HepG2 (cell line): Measurements from ENCODE around the gene TLR9. TPM values are rescaled to one million over a fixed set of nuclear protein-coding genes. Genes with fewer than 3 reads are reported as not detected.

Experiments
- CC2D1A ChIP-seq: sonication (generic); formaldehyde crosslinking; IDR thresholded peaks from 2 replicates; pipeline ENCODE4 v1.8.1; 2023; ENCODE audit warnings: mild to moderate bottlenecking, missing genetic modification reagents
- DNMT1 ChIP-seq: sonication (generic); formaldehyde crosslinking; IDR thresholded peaks from 2 replicates; pipeline ENCODE4 v1.5.1; 2020; ENCODE audit warnings: mild to moderate bottlenecking, missing genetic modification reagents
- FLYWCH1 ChIP-seq: sonication (generic); formaldehyde crosslinking; IDR thresholded peaks from 2 replicates; pipeline ENCODE4 v1.8.1; 2023; ENCODE audit warnings: mild to moderate bottlenecking, missing genetic modification reagents
- HIVEP1 ChIP-seq: sonication (generic); formaldehyde crosslinking; IDR thresholded peaks from 2 replicates; pipeline ENCODE4 v1.4.0; 2020; ENCODE audit warnings: mild to moderate bottlenecking, missing genetic modification reagents
- KDM2A ChIP-seq: sonication (generic); formaldehyde crosslinking; IDR thresholded peaks from 2 replicates; pipeline ENCODE4 v1.4.0; 2020; ENCODE audit warnings: low read depth, missing genetic modification reagents, borderline replicate concordance
- KLF13 ChIP-seq: sonication (generic); formaldehyde crosslinking; IDR thresholded peaks from 2 replicates; pipeline ENCODE4 v1.4.0; 2020; ENCODE audit warnings: mild to moderate bottlenecking, missing genetic modification reagents
- NFIC ChIP-seq: IDR thresholded peaks from 2 replicates; pipeline ENCODE4 v1.6.1; 2012; ENCODE audit warnings: mild to moderate bottlenecking, low read length, inconsistent platforms
- NR2F2 ChIP-seq: IDR thresholded peaks from 2 replicates; pipeline ENCODE4 v1.6.1; 2012; ENCODE audit warnings: low read depth, inconsistent platforms, borderline replicate concordance
- NR2F6 ChIP-seq, 2 experiments: IDR thresholded peaks; 2 replicates each; pipeline ENCODE4 v1.6.1; 2016; ENCODE audit warnings: antibody characterized with exemption in 1 of 2, mild to moderate bottlenecking in 1 of 2
- SSRP1 ChIP-seq: IDR thresholded peaks from 2 replicates; pipeline ENCODE4 v1.6.1; 2016; ENCODE audit warnings: control low read depth
- TRIM24 ChIP-seq: sonication (generic); formaldehyde crosslinking; IDR thresholded peaks from 2 replicates; pipeline ENCODE4 v1.8.0; 2022; ENCODE audit warnings: mild to moderate bottlenecking, missing genetic modification reagents
- XRCC5 ChIP-seq: fragments of 200-400 bp; formaldehyde crosslinking; optimal IDR thresholded peaks from 2 replicates; pipeline ENCODE3; 2017; ENCODE audit warnings: mild to moderate bottlenecking, low read length
- ZNF138 ChIP-seq: sonication (generic); formaldehyde crosslinking; IDR thresholded peaks from 2 replicates; pipeline ENCODE4 v1.5.0; 2020; ENCODE audit warnings: mild to moderate bottlenecking, low read depth, missing genetic modification reagents
- ZNF430 ChIP-seq: sonication (generic); formaldehyde crosslinking; IDR thresholded peaks from 2 replicates; pipeline ENCODE4 v1.9.0; 2021; ENCODE audit warnings: mild to moderate bottlenecking, missing genetic modification reagents
- ZNF563 ChIP-seq: sonication (generic); formaldehyde crosslinking; IDR thresholded peaks from 2 replicates; pipeline ENCODE4 v1.8.0; 2022; ENCODE audit warnings: mild to moderate bottlenecking, moderate library complexity, missing genetic modification reagents
- ZNF709 ChIP-seq: sonication (generic); formaldehyde crosslinking; IDR thresholded peaks from 2 replicates; pipeline ENCODE4 v1.5.0; 2020; ENCODE audit warnings: mild to moderate bottlenecking, missing genetic modification reagents
- ZNF773 ChIP-seq: sonication (generic); formaldehyde crosslinking; IDR thresholded peaks from 2 replicates; pipeline ENCODE4 v1.4.0; 2020; ENCODE audit warnings: missing genetic modification reagents, borderline replicate concordance
- ZNF792 ChIP-seq: IDR thresholded peaks from 2 replicates; pipeline ENCODE4 v1.6.1; 2016
- ZSCAN30 ChIP-seq: sonication (generic); formaldehyde crosslinking; IDR thresholded peaks from 2 replicates; pipeline ENCODE4 v1.5.0; 2020; ENCODE audit warnings: mild to moderate bottlenecking, missing genetic modification reagents
- polyA plus RNA-seq, 8 experiments: library from polyadenylated mRNA; depleted of rRNA in 3 of 8; stranded (reverse) in 7 of 8; unstranded in 1 of 8; fragments of >200 nt; fragmentation: Illumina TruSeq in 4 of 8; extraction: Trizol in 4 of 8; gene quantifications; 2 replicates each; pipeline versions ENCODE4 v1.2.1 to v1.2.3, GENCODE V29; 2011 to 2016; ENCODE audit warnings: low read depth in 4 of 8, missing spikeins in 1 of 8, mixed read lengths in 1 of 8; ENCODE audit not compliant: insufficient read depth in 1 of 8
- total RNA-seq, 5 experiments: library from RNA; depleted of rRNA; stranded (reverse); fragments of >200 nt; fragmentation: Illumina TruSeq; extraction: Trizol; gene quantifications; 2 replicates each; pipeline ENCODE4 v1.2.3, GENCODE V29; 2016; ENCODE audit warnings: low read depth in 1 of 5
- TF ChIP-seq, protein P1 (sequence below): sonication (generic); formaldehyde crosslinking; IDR thresholded peaks from 2 replicates; pipeline ENCODE4 v1.5.0; 2020; ENCODE audit warnings: missing genetic modification reagents
- TF ChIP-seq, protein P2 (sequence below): IDR thresholded peaks from 2 replicates; pipeline ENCODE4 v1.6.1; 2016; ENCODE audit warnings: control low read depth
- TF ChIP-seq, protein P3 (sequence below), 2 experiments: sonication (generic) in 1 of 2; formaldehyde crosslinking in 1 of 2; IDR thresholded peaks; 2 replicates each; pipeline versions ENCODE4 v1.4.0 to v1.6.1; 2016 to 2020; ENCODE audit warnings: borderline replicate concordance in 1 of 2, low read depth in 1 of 2, mild to moderate bottlenecking in 1 of 2, missing genetic modification reagents in 1 of 2
- TF ChIP-seq, protein P4 (sequence below): IDR thresholded peaks from 2 replicates; pipeline ENCODE4 v1.6.1; 2016; ENCODE audit warnings: low read depth, borderline replicate concordance
- TF ChIP-seq, protein P5 (sequence below): IDR thresholded peaks from 2 replicates; pipeline ENCODE4 v1.6.1; 2018; ENCODE audit warnings: missing genetic modification reagents

Gene TLR9
- total and polyA plus RNA-seq, 2 of the 13 experiments (the other 11 are each of a cell fraction or from before 2014, with no cell fraction given), result not detected

DNA sequence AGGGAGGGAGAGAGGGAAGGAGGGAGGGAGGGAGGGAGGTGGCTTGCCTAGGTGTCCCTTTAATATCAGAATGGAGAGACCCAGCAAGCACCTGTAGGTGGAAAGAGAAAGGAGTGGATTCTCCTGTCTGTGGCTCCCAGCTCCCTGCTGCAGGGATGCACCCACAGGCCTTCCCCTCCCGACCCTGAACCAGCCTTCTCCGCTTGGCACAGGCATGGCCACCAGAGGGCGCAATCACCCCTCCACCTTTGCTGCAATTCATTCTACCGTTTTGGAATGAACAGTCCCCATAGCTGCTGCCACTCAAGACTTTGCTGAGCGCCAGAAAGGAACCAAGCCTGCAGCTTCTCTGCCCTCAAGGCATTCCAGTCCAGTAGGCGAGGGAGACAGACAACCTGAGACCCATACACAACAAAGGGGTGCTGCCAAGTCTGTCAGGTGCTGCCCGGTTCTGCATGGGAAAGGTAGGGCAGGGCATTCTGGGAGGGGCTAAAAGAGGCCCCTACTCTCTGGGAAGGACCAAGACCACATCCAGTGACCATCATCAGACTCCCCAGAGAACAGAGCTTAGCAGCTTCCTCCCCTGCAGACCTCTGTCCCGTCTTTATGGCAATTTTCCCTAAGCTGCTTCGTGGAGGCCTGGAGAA, 4.9 kb downstream of the TLR9 start (continued):
- no peak for TF ChIP-seq FLYWCH1 (CRISPR knock-in tag)
- TF ChIP-seq CC2D1A (CRISPR knock-in tag), result no peak
- no peak for TF ChIP-seq NR2F6 (IDR thresholded peaks at IDR 0.05)
- TF ChIP-seq NR2F6 (CRISPR knock-in tag; IDR thresholded peaks at IDR 0.05), result peak; percentile 27; the same call in 1 of the 2 replicates
- TF ChIP-seq ZNF773 (CRISPR knock-in tag), result no peak
- peak; percentile 71 for TF ChIP-seq XRCC5
- TF ChIP-seq, protein P1, sequence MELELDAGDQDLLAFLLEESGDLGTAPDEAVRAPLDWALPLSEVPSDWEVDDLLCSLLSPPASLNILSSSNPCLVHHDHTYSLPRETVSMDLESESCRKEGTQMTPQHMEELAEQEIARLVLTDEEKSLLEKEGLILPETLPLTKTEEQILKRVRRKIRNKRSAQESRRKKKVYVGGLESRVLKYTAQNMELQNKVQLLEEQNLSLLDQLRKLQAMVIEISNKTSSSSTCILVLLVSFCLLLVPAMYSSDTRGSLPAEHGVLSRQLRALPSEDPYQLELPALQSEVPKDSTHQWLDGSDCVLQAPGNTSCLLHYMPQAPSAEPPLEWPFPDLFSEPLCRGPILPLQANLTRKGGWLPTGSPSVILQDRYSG, result no peak
- no peak for TF ChIP-seq ZSCAN30 (CRISPR knock-in tag)
- TF ChIP-seq, protein P2, sequence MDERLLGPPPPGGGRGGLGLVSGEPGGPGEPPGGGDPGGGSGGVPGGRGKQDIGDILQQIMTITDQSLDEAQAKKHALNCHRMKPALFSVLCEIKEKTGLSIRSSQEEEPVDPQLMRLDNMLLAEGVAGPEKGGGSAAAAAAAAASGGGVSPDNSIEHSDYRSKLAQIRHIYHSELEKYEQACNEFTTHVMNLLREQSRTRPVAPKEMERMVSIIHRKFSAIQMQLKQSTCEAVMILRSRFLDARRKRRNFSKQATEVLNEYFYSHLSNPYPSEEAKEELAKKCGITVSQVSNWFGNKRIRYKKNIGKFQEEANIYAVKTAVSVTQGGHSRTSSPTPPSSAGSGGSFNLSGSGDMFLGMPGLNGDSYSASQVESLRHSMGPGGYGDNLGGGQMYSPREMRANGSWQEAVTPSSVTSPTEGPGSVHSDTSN (CRISPR knock-in tag), result peak; percentile 50; the same call in 1 of the 2 replicates
- no peak for TF ChIP-seq DNMT1 (CRISPR knock-in tag)
- no peak for TF ChIP-seq SSRP1 (CRISPR knock-in tag)
- TF ChIP-seq ZNF138 (CRISPR knock-in tag), result no peak
- TF ChIP-seq, protein P3, sequence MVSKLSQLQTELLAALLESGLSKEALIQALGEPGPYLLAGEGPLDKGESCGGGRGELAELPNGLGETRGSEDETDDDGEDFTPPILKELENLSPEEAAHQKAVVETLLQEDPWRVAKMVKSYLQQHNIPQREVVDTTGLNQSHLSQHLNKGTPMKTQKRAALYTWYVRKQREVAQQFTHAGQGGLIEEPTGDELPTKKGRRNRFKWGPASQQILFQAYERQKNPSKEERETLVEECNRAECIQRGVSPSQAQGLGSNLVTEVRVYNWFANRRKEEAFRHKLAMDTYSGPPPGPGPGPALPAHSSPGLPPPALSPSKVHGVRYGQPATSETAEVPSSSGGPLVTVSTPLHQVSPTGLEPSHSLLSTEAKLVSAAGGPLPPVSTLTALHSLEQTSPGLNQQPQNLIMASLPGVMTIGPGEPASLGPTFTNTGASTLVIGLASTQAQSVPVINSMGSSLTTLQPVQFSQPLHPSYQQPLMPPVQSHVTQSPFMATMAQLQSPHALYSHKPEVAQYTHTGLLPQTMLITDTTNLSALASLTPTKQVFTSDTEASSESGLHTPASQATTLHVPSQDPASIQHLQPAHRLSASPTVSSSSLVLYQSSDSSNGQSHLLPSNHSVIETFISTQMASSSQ (IDR thresholded peaks at IDR 0.05; ENCODE audit: low read depth), result no peak
- TF ChIP-seq, protein P3 (CRISPR knock-in tag; IDR thresholded peaks at IDR 0.05; ENCODE audit: borderline replicate concordance), result no peak
- TF ChIP-seq TRIM24 (CRISPR knock-in tag), result no peak
- TF ChIP-seq, protein P4, sequence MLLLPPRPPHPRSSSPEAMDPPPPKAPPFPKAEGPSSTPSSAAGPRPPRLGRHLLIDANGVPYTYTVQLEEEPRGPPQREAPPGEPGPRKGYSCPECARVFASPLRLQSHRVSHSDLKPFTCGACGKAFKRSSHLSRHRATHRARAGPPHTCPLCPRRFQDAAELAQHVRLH (CRISPR knock-in tag), result 0 out of 2 replicates have a peak, but pooled peaks have one; percentile 39
- no peak for TF ChIP-seq NR2F2
- TF ChIP-seq ZNF792 (CRISPR knock-in tag), result peak; percentile 50; the same call in 1 of the 2 replicates
- TF ChIP-seq ZNF709, result no peak
- no peak for TF ChIP-seq ZNF563 (CRISPR knock-in tag)
- no peak for TF ChIP-seq KLF13
- TF ChIP-seq HIVEP1 (CRISPR knock-in tag), result 0 out of 2 replicates have a peak, but pooled peaks have one; percentile 34
- TF ChIP-seq, protein P5, sequence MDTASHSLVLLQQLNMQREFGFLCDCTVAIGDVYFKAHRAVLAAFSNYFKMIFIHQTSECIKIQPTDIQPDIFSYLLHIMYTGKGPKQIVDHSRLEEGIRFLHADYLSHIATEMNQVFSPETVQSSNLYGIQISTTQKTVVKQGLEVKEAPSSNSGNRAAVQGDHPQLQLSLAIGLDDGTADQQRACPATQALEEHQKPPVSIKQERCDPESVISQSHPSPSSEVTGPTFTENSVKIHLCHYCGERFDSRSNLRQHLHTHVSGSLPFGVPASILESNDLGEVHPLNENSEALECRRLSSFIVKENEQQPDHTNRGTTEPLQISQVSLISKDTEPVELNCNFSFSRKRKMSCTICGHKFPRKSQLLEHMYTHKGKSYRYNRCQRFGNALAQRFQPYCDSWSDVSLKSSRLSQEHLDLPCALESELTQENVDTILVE (CRISPR knock-in tag), result no peak
- no peak for TF ChIP-seq NFIC
- TF ChIP-seq ZNF430 (CRISPR knock-in tag), result no peak
- TF ChIP-seq KDM2A (CRISPR knock-in tag), result 0 out of 2 replicates have a peak, but pooled peaks have one; percentile 37
